ENCODE results near the gene CIDEB. TPM values are rescaled to one million over a fixed set of nuclear protein-coding genes. Genes with fewer than 3 reads are reported as not detected.
"Not testable (repeated sequence)": the region's sequence is repeated elsewhere in the genome, so short reads cannot be mapped to it uniquely, and the experiment has no call there.

CIDEB gene
- 7.1 and 9.9 TPM in 2 replicates for total RNA-seq (2014; rRNA removed; shearing (Covaris generic); ENCODE audit: low replicate concordance)

GRCh38 chr14:24307575-24308341 is at the start of gene CIDEB:
Gene CIDEB (minus strand): TSS chr14:24307977. CDS start chr14:24307858, 119 bp downstream.
- H3K9ac ChIP-seq (ENCODE audit: low read length): no peak within 1 kb of the TSS
- H3K27ac ChIP-seq (ENCODE audit: low read length): no peak within 1 kb of the TSS

GRCh38 chr14:24356208-24356607 is 48.4 kb upstream of the CIDEB start:
- H3K9me2 ChIP-seq (replicated peaks; ENCODE audit: insufficient read depth, low read length): no peaks in the 10 kb centered on the region
- no peak overlapping the region for H2AFZ ChIP-seq (ENCODE audit: low read length)
- H3K27me3 ChIP-seq (ENCODE audit: low read length): no peaks in the 10 kb centered on the region
- no peak overlapping the region for H3K4me2 ChIP-seq (ENCODE audit: low read depth, low read length, poor library complexity, severe bottlenecking)
- no peak overlapping the region for H3K9ac ChIP-seq (ENCODE audit: low read length)
- H4K20me1 ChIP-seq (ENCODE audit: insufficient read depth, low read depth, low read length): no peaks in the 10 kb centered on the region
- DNase-seq: no peak
- H3K4me1 ChIP-seq (ENCODE audit: low read length): no peaks in the 10 kb centered on the region
- H3K9me3 ChIP-seq (ENCODE audit: low read length): no peaks in the 10 kb centered on the region
- H3K36me3 ChIP-seq (ENCODE audit: insufficient read depth, low read length): no peaks in the 10 kb centered on the region
- H3K4me3 ChIP-seq (ENCODE audit: low read length): no peak overlapping the region
- H3K79me2 ChIP-seq (ENCODE audit: low read length): no peaks in the 10 kb centered on the region
- H3K27ac ChIP-seq (ENCODE audit: low read length): no peak overlapping the region

More at GRCh38 chr14:24307575-24308341, at the start of gene CIDEB:
- H3K4me3 ChIP-seq (ENCODE audit: low read length): no peak within 1 kb of the TSS
- H2AFZ ChIP-seq (ENCODE audit: low read length): no peak within 1 kb of the TSS
- peaks cover 10% of the 10 kb centered on the region; the same call in 1 of the 2 replicates for H3K79me2 ChIP-seq (ENCODE audit: low read length)
- H3K36me3 ChIP-seq (ENCODE audit: insufficient read depth, low read length): peaks cover 29% of the 10 kb centered on the region; the same call in 1 of the 2 replicates
- no peaks in the 10 kb centered on the region; the same call in 1 of the 2 replicates for H4K20me1 ChIP-seq (ENCODE audit: insufficient read depth, low read depth, low read length)
- no peaks in the 10 kb centered on the region for H3K9me3 ChIP-seq (ENCODE audit: low read length)
- no peaks in the 10 kb centered on the region for H3K9me2 ChIP-seq (replicated peaks; ENCODE audit: insufficient read depth, low read length)
- H3K27me3 ChIP-seq (ENCODE audit: low read length): no peaks in the 10 kb centered on the region
- no peak within 1 kb of the TSS for H3K4me2 ChIP-seq (ENCODE audit: low read depth, low read length, poor library complexity, severe bottlenecking)
- peaks cover 26% of the 10 kb centered on the region for H3K4me1 ChIP-seq (ENCODE audit: low read length)
- peak; percentile 90 for DNase-seq

GRCh38 chr14:24355009-24355408 is 47.2 kb upstream of the CIDEB start:
- no peak overlapping the region for H3K27ac ChIP-seq (ENCODE audit: low read length)
- H3K4me2 ChIP-seq (ENCODE audit: low read depth, low read length, poor library complexity, severe bottlenecking): no peak overlapping the region
- H3K9ac ChIP-seq (ENCODE audit: low read length): no peak overlapping the region
- no peaks in the 10 kb centered on the region for H3K79me2 ChIP-seq (ENCODE audit: low read length)
- no peak overlapping the region for H2AFZ ChIP-seq (ENCODE audit: low read length)
- no peaks in the 10 kb centered on the region for H3K9me3 ChIP-seq (ENCODE audit: low read length)
- no peak for DNase-seq
- no peaks in the 10 kb centered on the region for H4K20me1 ChIP-seq (ENCODE audit: insufficient read depth, low read depth, low read length)
- H3K36me3 ChIP-seq (ENCODE audit: insufficient read depth, low read length): no peaks in the 10 kb centered on the region
- H3K27me3 ChIP-seq (ENCODE audit: low read length): no peaks in the 10 kb centered on the region
- H3K4me1 ChIP-seq (ENCODE audit: low read length): no peaks in the 10 kb centered on the region
- no peaks in the 10 kb centered on the region for H3K9me2 ChIP-seq (replicated peaks; ENCODE audit: insufficient read depth, low read length)
- H3K4me3 ChIP-seq (ENCODE audit: low read length): no peak overlapping the region

GRCh38 chr14:24354482-24354825 is 46.7 kb upstream of the CIDEB start:
- H3K4me1 ChIP-seq (ENCODE audit: low read length); H3K9ac ChIP-seq (ENCODE audit: low read length); H3K9me2 ChIP-seq (replicated peaks; ENCODE audit: insufficient read depth, low read length); H2AFZ ChIP-seq (ENCODE audit: low read length); H3K9me3 ChIP-seq (ENCODE audit: low read length); H3K4me2 ChIP-seq (ENCODE audit: low read depth, low read length, poor library complexity, severe bottlenecking); DNase-seq; H3K79me2 ChIP-seq (ENCODE audit: low read length); H3K27me3 ChIP-seq (ENCODE audit: low read length); H3K36me3 ChIP-seq (ENCODE audit: insufficient read depth, low read length); H3K4me3 ChIP-seq (ENCODE audit: low read length); H4K20me1 ChIP-seq (ENCODE audit: insufficient read depth, low read depth, low read length); H3K27ac ChIP-seq (ENCODE audit: low read length): not testable (repeated sequence)

GRCh38 chr14:24353559-24354481 is 46.0 kb upstream of the CIDEB start:
- DNase-seq: no peak
- H3K4me1 ChIP-seq (ENCODE audit: low read length): no peaks in the 10 kb centered on the region
- no peak overlapping the region for H3K4me3 ChIP-seq (ENCODE audit: low read length)
- no peaks in the 10 kb centered on the region for H4K20me1 ChIP-seq (ENCODE audit: insufficient read depth, low read depth, low read length)
- no peaks in the 10 kb centered on the region for H3K9me2 ChIP-seq (replicated peaks; ENCODE audit: insufficient read depth, low read length)
- no peak overlapping the region for H3K27ac ChIP-seq (ENCODE audit: low read length)
- H3K9me3 ChIP-seq (ENCODE audit: low read length): no peaks in the 10 kb centered on the region
- no peaks in the 10 kb centered on the region for H3K36me3 ChIP-seq (ENCODE audit: insufficient read depth, low read length)
- H2AFZ ChIP-seq (ENCODE audit: low read length): no peak overlapping the region
- H3K27me3 ChIP-seq (ENCODE audit: low read length): no peaks in the 10 kb centered on the region
- no peak overlapping the region for H3K4me2 ChIP-seq (ENCODE audit: low read depth, low read length, poor library complexity, severe bottlenecking)
- H3K79me2 ChIP-seq (ENCODE audit: low read length): no peaks in the 10 kb centered on the region
- H3K9ac ChIP-seq (ENCODE audit: low read length): no peak overlapping the region

GRCh38 chr14:24351517-24351916 is 43.7 kb upstream of the CIDEB start:
- Histone ChIP-seq H2AFZ (ENCODE audit: low read length) (no peak overlapping the region), H3K27ac (ENCODE audit: low read length) (no peak overlapping the region), H3K27me3 (ENCODE audit: low read length) (no peaks in the 10 kb centered on the region), H3K9me2 (replicated peaks; ENCODE audit: insufficient read depth, low read length) (no peaks in the 10 kb centered on the region), H4K20me1 (ENCODE audit: insufficient read depth, low read depth, low read length) (no peaks in the 10 kb centered on the region), H3K36me3 (ENCODE audit: insufficient read depth, low read length) (no peaks in the 10 kb centered on the region), H3K4me1 (ENCODE audit: low read length) (no peaks in the 10 kb centered on the region), H3K9ac (ENCODE audit: low read length) (no peak overlapping the region), H3K4me3 (ENCODE audit: low read length) (no peak overlapping the region), H3K9me3 (ENCODE audit: low read length) (no peaks in the 10 kb centered on the region), H3K4me2 (ENCODE audit: low read depth, low read length, poor library complexity, severe bottlenecking) (no peak overlapping the region), H3K79me2 (ENCODE audit: low read length) (no peaks in the 10 kb centered on the region)
- DNase-seq: no peak

GRCh38 chr14:24349742-24350141 is 42.0 kb upstream of the CIDEB start:
- H3K79me2 ChIP-seq (ENCODE audit: low read length): no peaks in the 10 kb centered on the region
- no peak overlapping the region for H3K9ac ChIP-seq (ENCODE audit: low read length)
- H3K4me1 ChIP-seq (ENCODE audit: low read length): no peaks in the 10 kb centered on the region
- H3K36me3 ChIP-seq (ENCODE audit: insufficient read depth, low read length): no peaks in the 10 kb centered on the region
- H3K4me2 ChIP-seq (ENCODE audit: low read depth, low read length, poor library complexity, severe bottlenecking): no peak overlapping the region
- DNase-seq: no peak
- no peak overlapping the region for H3K27ac ChIP-seq (ENCODE audit: low read length)
- no peaks in the 10 kb centered on the region for H3K9me3 ChIP-seq (ENCODE audit: low read length)
- no peaks in the 10 kb centered on the region for H3K27me3 ChIP-seq (ENCODE audit: low read length)
- no peak overlapping the region for H2AFZ ChIP-seq (ENCODE audit: low read length)
- H3K4me3 ChIP-seq (ENCODE audit: low read length): no peak overlapping the region
- H4K20me1 ChIP-seq (ENCODE audit: insufficient read depth, low read depth, low read length): no peaks in the 10 kb centered on the region
- no peaks in the 10 kb centered on the region for H3K9me2 ChIP-seq (replicated peaks; ENCODE audit: insufficient read depth, low read length)

- Histone ChIP-seq H3K4me1 (ENCODE audit: low read length) (no peaks in the 10 kb centered on the region), H3K36me3 (ENCODE audit: insufficient read depth, low read length) (no peaks in the 10 kb centered on the region), H3K27me3 (ENCODE audit: low read length) (no peaks in the 10 kb centered on the region), H3K79me2 (ENCODE audit: low read length) (no peaks in the 10 kb centered on the region), H3K4me3 (ENCODE audit: low read length) (no peak overlapping the region), H3K9ac (ENCODE audit: low read length) (no peak overlapping the region), H2AFZ (ENCODE audit: low read length) (no peak overlapping the region), H3K9me3 (ENCODE audit: low read length) (no peaks in the 10 kb centered on the region), H3K9me2 (replicated peaks; ENCODE audit: insufficient read depth, low read length) (no peaks in the 10 kb centered on the region), H3K4me2 (ENCODE audit: low read depth, low read length, poor library complexity, severe bottlenecking) (no peak overlapping the region), H3K27ac (ENCODE audit: low read length) (no peak overlapping the region), H4K20me1 (ENCODE audit: insufficient read depth, low read depth, low read length) (no peaks in the 10 kb centered on the region)
- no peak for DNase-seq
These were observed 40.4 kb upstream of the CIDEB start for GRCh38 chr14:24348186-24348585.

All from Karpas-422 (cell line).